Astrocyte (in vitro differentiated cells and primary cell): Measurements from ENCODE around the gene CNTROB. TPM values are rescaled to one million over a fixed set of nuclear protein-coding genes. Genes with fewer than 3 reads are reported as not detected.

ENCODE experiments used
- total RNA-seq: library from RNA; stranded (reverse); gene quantifications from 2 replicates; pipeline ENCODE4 v1.2.1, GENCODE V29; 2021

Gene CNTROB
- total RNA-seq, 1 donor from 2014 or later: 25.3 TPM

Other genes starting within 250 kb of the CNTROB start
- 94.4 and 100 TPM in 2 replicates for gene TP53, start 244.7 kb upstream of the CNTROB start, total RNA-seq
- gene WRAP53, start 243.7 kb upstream of the CNTROB start, total RNA-seq: 14.2 and 15.1 TPM in 2 replicates
- gene EFNB3, start 227.0 kb upstream of the CNTROB start, total RNA-seq: 7.0 and 7.6 TPM in 2 replicates
- 0.11 and 0.34 TPM in 2 replicates for gene DNAH2, start 214.5 kb upstream of the CNTROB start, total RNA-seq
- 50.4 and 54.1 TPM in 2 replicates for gene KDM6B, start 98.0 kb upstream of the CNTROB start, total RNA-seq
- 25.3 and 33.7 TPM in 2 replicates for gene TMEM88, start 77.1 kb upstream of the CNTROB start, total RNA-seq
- 56.2 and 60.2 TPM in 2 replicates for gene NAA38, start 74.6 kb upstream of the CNTROB start, total RNA-seq
- gene CYB5D1, start 74.2 kb upstream of the CNTROB start, total RNA-seq: 19.5 and 21.1 TPM in 2 replicates
- 109 and 111 TPM in 2 replicates for gene CHD3, start 43.4 kb upstream of the CNTROB start, total RNA-seq
- gene RNF227, start 15.9 kb upstream of the CNTROB start, total RNA-seq: 0.54 and 1.1 TPM in 2 replicates
- 1.0 and 1.4 TPM in 2 replicates for gene KCNAB3, start 2.4 kb upstream of the CNTROB start, total RNA-seq
- gene TRAPPC1, start 260 bp upstream of the CNTROB start, total RNA-seq: 184 and 188 TPM in 2 replicates
- not detected in 2 replicates for gene GUCY2D, start 70.4 kb downstream of the CNTROB start, total RNA-seq
- gene ALOX15B, start 106.9 kb downstream of the CNTROB start, total RNA-seq: not detected in 2 replicates
- not detected in 2 replicates for gene ALOX12B, start 155.5 kb downstream of the CNTROB start, total RNA-seq
- 0.17 and 0.82 TPM in 2 replicates for gene ALOXE3, start 186.3 kb downstream of the CNTROB start, total RNA-seq
- 0.64 and 1.0 TPM in 2 replicates for gene HES7, start 191.9 kb downstream of the CNTROB start, total RNA-seq
- gene PER1, start 220.2 kb downstream of the CNTROB start, total RNA-seq: 17.0 and 18.1 TPM in 2 replicates
- 28.0 and 31.3 TPM in 2 replicates for gene VAMP2, start 230.7 kb downstream of the CNTROB start, total RNA-seq
- gene TMEM107, start 244.2 kb downstream of the CNTROB start, total RNA-seq: 9.4 and 10.1 TPM in 2 replicates